Right atrium auricular region (tissue), 2 donors: ENCODE data around the gene EFTUD2. TPM values are rescaled to one million over a fixed set of nuclear protein-coding genes. Genes with fewer than 3 reads are reported as not detected.

Experiments used
- DNase-seq: peaks from one replicate; pipeline ENCODE4 v3.0.0-alpha.2; 2019; ENCODE audit warnings: low spot score
- H3K27ac ChIP-seq, 2 donors: fragments of 200-600 bp; sonication (generic); 1 replicate in 1 of 2; 2 replicates in 1 of 2; pipeline ENCODE4 v1.5.1; 2016 to 2019
- H3K27me3 ChIP-seq, 2 donors: fragments of 200-600 bp; sonication (generic); one replicate each; pipeline versions ENCODE4 v1.5.1 to v1.6.0; 2017 to 2019
- H3K36me3 ChIP-seq: fragments of 200-600 bp; sonication (generic); one replicate; pipeline ENCODE4 v1.5.1; 2016
- H3K4me1 ChIP-seq, 2 donors: fragments of 200-600 bp; sonication (generic); one replicate each; pipeline versions ENCODE4 v1.5.1 to v1.6.0; 2017 to 2019
- H3K4me3 ChIP-seq, 2 donors: fragments of 200-600 bp; sonication (generic); 1 replicate in 1 of 2; 2 replicates in 1 of 2; pipeline ENCODE4 v1.5.1; 2017 to 2019; ENCODE audit warnings: mild to moderate bottlenecking in 1 of 2, moderate library complexity in 1 of 2
- H3K9me3 ChIP-seq, 2 donors: fragments of 200-600 bp; sonication (generic); one replicate each; pipeline ENCODE4 v1.5.1; 2019
- CTCF ChIP-seq, 2 donors: fragments of 200-600 bp; sonication (generic); IDR thresholded peaks; one replicate each; pipeline ENCODE4 v1.5.1; 2019; ENCODE audit warnings: antibody characterized with exemption in 2 of 2
- total RNA-seq, 2 donors: library from RNA; depleted of rRNA; stranded (reverse); fragments of >200 nt; gene quantifications; one replicate each; pipeline ENCODE4 v1.1.0, GENCODE V29; 2016

Gene EFTUD2
- total RNA-seq, 2 donors from 2014 or later = 36.8 to 36.9 TPM

GRCh38 chr17:44854192-44854591, 45.1 kb downstream of the EFTUD2 start:
- Histone ChIP-seq H3K4me3 (no peak overlapping the region), H3K27ac (no peak overlapping the region), H3K36me3 (peaks cover 87% of the 10 kb centered on the region), H3K27me3 (no peaks in the 10 kb centered on the region), H3K4me1 (peaks cover 0 to 2% of the 10 kb centered on the region in 2 donors), H3K9me3 (no peaks in the 10 kb centered on the region)
- no peak for TF ChIP-seq CTCF (IDR thresholded peaks at IDR 0.05)
- no peak for DNase-seq

GRCh38 chr17:44850612-44851011, 48.6 kb downstream of the EFTUD2 start:
- no peak for DNase-seq
- H3K27me3 ChIP-seq = no peaks in the 10 kb centered on the region
- peaks cover 0 to 4% of the 10 kb centered on the region in 2 donors for H3K4me1 ChIP-seq
- H3K36me3 ChIP-seq = peaks cover 54% of the 10 kb centered on the region
- no peak for TF ChIP-seq CTCF (IDR thresholded peaks at IDR 0.05)
- peak overlapping the region in 1 of 2 donors; percentile 37 for H3K27ac ChIP-seq
- H3K4me3 ChIP-seq = no peak overlapping the region
- no peaks in the 10 kb centered on the region for H3K9me3 ChIP-seq

GRCh38 chr17:44850025-44850424, 49.2 kb downstream of the EFTUD2 start:
- Histone ChIP-seq H3K27me3 (no peaks in the 10 kb centered on the region), H3K36me3 (peaks cover 48% of the 10 kb centered on the region), H3K4me3 (no peak overlapping the region), H3K4me1 (peaks cover 0 to 4% of the 10 kb centered on the region in 2 donors), H3K9me3 (no peaks in the 10 kb centered on the region), H3K27ac (peak overlapping the region in 1 of 2 donors; percentile 37)
- no peak for DNase-seq
- TF ChIP-seq CTCF (IDR thresholded peaks at IDR 0.05) = no peak

- no peak for TF ChIP-seq CTCF (IDR thresholded peaks at IDR 0.05)
- H3K4me3 ChIP-seq = no peak overlapping the region
- H3K36me3 ChIP-seq = peaks cover 38% of the 10 kb centered on the region
- H3K4me1 ChIP-seq = peaks cover 0 to 4% of the 10 kb centered on the region in 2 donors
- DNase-seq = no peak
- peak overlapping the region in 1 of 2 donors; percentile 32 for H3K27ac ChIP-seq
- H3K27me3 ChIP-seq = no peaks in the 10 kb centered on the region
- no peaks in the 10 kb centered on the region for H3K9me3 ChIP-seq
Measured at GRCh38 chr17:44848961-44849489, 50.2 kb downstream of the EFTUD2 start.

- no peaks in the 10 kb centered on the region for H3K9me3 ChIP-seq
- peaks cover 0 to 4% of the 10 kb centered on the region in 2 donors for H3K4me1 ChIP-seq
- no peak overlapping the region for H3K27ac ChIP-seq
- H3K27me3 ChIP-seq = no peaks in the 10 kb centered on the region
- no peak for DNase-seq
- H3K4me3 ChIP-seq = peak overlapping the region in 1 of 2 donors; percentile 11
- TF ChIP-seq CTCF (IDR thresholded peaks at IDR 0.05) = no peak
- peaks cover 31% of the 10 kb centered on the region for H3K36me3 ChIP-seq
Measured at GRCh38 chr17:44848257-44848795, 50.9 kb downstream of the EFTUD2 start.

- peak within 1 kb of the TSS in 1 of 2 donors; percentile 32 for H3K27ac ChIP-seq
- no peak for DNase-seq
- H3K4me3 ChIP-seq = peak within 1 kb of the TSS in 1 of 2 donors; percentile 11
Measured at GRCh38 chr17:44847586-44847985, 51.7 kb downstream of the EFTUD2 start, which contains the start of gene HIGD1B. Gene HIGD1B, plus strand, starts transcription at chr17:44847883. Its CDS starts 270 bp downstream, at chr17:44848153.

More at GRCh38 chr17:44847586-44847985, 51.7 kb downstream of the EFTUD2 start, which contains the start of gene HIGD1B:
- peaks cover 0 to 4% of the 10 kb centered on the region in 2 donors for H3K4me1 ChIP-seq
- no peak for TF ChIP-seq CTCF (IDR thresholded peaks at IDR 0.05)
- no peaks in the 10 kb centered on the region for H3K27me3 ChIP-seq
- H3K9me3 ChIP-seq = no peaks in the 10 kb centered on the region
- H3K36me3 ChIP-seq = peaks cover 24% of the 10 kb centered on the region
